Measurements from ENCODE around the gene PDZRN3.

PDZRN3 gene

DNA sequence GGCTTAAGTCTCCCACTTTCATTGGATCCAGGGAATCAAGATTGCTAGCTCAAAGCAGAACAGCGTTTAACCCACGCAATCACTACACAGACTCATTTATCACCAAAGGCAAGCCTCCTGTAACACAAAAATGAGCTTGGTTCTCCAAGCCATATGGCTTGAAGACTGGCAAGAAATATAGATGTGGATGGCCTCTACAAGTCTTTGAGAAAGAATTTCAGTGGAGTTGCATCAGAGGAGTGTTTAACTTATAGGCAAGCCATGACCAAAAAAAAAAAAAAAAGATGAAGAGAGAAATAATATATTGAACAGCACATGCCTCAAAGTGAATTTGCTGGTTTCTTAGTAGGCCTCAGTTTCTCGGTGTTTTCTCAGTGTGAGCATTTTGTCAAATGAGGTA lies 27.3 kb downstream of the PDZRN3 start:
- Histone ChIP-seq H3K4me1 (peaks cover 0 to 59% (median 16%) of the 10 kb centered on the region in 4 donors), H3K27ac (no peak overlapping the region), H3K9me3 (no peaks in the 10 kb centered on the region), H3K4me3 (no peak overlapping the region), H3K27me3 (no peaks in the 10 kb centered on the region), H3K36me3 (peaks cover 0 to 26% (median 14%) of the 10 kb centered on the region in 3 donors)
- no peak for DNase-seq
- intact Hi-C loops (cut with DNase I; ENCODE audit: low total_unique reads), result no loop called here
- TF ChIP-seq, protein P1, sequence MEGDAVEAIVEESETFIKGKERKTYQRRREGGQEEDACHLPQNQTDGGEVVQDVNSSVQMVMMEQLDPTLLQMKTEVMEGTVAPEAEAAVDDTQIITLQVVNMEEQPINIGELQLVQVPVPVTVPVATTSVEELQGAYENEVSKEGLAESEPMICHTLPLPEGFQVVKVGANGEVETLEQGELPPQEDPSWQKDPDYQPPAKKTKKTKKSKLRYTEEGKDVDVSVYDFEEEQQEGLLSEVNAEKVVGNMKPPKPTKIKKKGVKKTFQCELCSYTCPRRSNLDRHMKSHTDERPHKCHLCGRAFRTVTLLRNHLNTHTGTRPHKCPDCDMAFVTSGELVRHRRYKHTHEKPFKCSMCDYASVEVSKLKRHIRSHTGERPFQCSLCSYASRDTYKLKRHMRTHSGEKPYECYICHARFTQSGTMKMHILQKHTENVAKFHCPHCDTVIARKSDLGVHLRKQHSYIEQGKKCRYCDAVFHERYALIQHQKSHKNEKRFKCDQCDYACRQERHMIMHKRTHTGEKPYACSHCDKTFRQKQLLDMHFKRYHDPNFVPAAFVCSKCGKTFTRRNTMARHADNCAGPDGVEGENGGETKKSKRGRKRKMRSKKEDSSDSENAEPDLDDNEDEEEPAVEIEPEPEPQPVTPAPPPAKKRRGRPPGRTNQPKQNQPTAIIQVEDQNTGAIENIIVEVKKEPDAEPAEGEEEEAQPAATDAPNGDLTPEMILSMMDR (IDR thresholded peaks at IDR 0.05), result no peak

DNA sequence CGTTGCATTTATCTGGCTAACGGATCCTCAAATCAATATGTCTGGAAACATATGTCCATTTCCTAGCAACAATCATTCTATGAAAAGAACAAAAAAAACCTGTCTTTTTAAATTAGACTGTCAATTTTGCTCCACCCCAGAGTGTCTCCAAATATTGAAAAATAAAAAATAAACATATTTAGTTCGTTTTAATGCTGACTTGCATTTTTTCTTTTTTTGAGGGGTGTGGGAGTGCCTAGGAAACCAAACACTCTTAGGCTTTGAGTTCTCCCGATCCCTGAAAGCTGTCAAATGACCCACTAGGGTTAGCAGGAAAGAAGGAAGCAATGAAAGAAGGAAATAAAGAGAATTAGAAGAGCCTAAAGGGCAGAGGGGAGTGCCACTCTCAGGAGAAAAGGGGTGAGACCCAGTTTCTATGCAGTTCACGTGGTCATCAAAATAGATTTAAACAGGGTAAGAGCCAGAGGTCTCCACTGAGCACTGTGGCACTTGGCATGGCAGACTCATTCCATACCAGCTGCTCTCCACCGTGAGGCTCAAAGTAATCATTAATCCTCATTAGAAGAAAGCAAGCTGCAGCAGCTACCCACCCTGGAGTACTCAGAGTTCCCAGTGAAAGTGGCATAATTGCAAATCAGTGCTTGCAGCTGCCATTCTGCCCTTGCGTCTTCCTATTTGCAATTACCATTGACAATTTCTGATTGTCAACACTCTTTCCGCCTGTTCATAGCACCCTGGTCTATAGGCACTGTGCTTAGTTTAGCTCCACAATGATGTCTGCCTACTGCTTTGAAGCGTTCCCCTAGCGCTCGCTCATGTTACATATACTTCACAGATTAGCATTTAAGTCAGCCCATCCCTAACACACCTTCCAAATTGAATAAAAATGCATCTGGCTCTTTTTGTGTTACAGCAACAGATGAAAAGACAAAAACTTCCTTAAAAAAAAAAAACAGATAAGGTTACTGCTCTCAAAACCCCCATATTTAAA lies 32.3 kb downstream of the PDZRN3 start:
- no peak for DNase-seq
- no peaks in the 10 kb centered on the region for H3K27me3 ChIP-seq
- peaks cover 0 to 11% (median 4%) of the 10 kb centered on the region in 3 donors for H3K36me3 ChIP-seq
- H3K9me3 ChIP-seq, result no peaks in the 10 kb centered on the region
- H3K4me1 ChIP-seq, result peaks cover 0 to 41% (median 0%) of the 10 kb centered on the region in 4 donors
- no peak overlapping the region for H3K4me3 ChIP-seq
- intact Hi-C loops (cut with DNase I; ENCODE audit: low total_unique reads), result no loop called here
- H3K27ac ChIP-seq, result no peak overlapping the region
- TF ChIP-seq, protein P1 (IDR thresholded peaks at IDR 0.05), result no peak

DNA sequence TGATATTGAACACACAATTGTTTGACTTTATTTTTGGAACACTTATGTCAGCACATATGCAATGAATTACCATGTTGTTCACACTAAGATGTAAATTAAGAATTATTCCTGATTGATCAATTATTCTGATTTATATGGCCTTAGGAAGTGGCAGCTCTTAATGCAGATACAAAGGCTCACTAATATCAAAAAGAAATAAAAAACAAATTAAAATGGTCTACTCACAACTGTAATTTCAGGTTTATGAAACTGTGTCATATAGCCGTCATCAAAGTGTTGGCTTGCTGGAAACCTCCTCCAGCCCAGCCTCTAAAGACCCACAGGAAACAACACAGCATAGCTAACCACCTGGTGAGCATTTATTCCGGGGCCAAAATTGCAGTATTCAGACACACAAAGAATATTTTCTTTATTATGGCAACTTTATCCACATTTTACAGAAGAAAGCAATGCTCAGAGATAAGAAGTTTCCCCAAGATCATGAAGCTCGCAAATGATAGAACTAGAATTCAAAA lies 33.4 kb downstream of the PDZRN3 start:
- peaks cover 0 to 11% (median 4%) of the 10 kb centered on the region in 3 donors for H3K36me3 ChIP-seq
- TF ChIP-seq, protein P1 (IDR thresholded peaks at IDR 0.05), result no peak
- H3K4me1 ChIP-seq, result peaks cover 0 to 41% (median 2%) of the 10 kb centered on the region in 4 donors
- no peak for DNase-seq
- no peaks in the 10 kb centered on the region for H3K27me3 ChIP-seq
- peak overlapping the region in 1 of 2 donors; percentile 6 for H3K27ac ChIP-seq
- intact Hi-C loops (cut with DNase I; ENCODE audit: low total_unique reads), result no loop called here
- no peak overlapping the region for H3K4me3 ChIP-seq
- no peaks in the 10 kb centered on the region for H3K9me3 ChIP-seq

DNA sequence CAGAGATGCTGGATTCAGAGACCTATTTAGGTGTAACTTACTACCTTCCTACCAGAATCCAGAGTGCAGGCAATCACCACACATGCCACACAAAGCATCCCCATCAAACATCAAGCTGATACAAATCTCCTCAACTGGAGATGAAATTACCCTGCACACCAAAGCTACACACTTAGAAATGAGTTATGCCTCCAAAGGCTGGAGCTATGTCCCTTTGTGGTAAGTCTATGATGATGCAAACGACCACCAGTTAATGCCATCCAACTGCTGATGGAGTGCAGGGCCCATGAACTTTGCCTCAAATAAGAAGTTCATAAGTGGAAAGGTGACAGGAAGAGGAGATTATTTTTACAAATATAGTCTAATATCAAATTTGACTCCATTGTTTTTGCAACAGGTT lies 38.1 kb downstream of the PDZRN3 start:
- intact Hi-C loops (cut with DNase I; ENCODE audit: low total_unique reads), result no loop called here
- Histone ChIP-seq H3K27ac (no peak overlapping the region), H3K4me1 (peaks cover 0 to 65% (median 11%) of the 10 kb centered on the region in 4 donors), H3K27me3 (no peaks in the 10 kb centered on the region), H3K4me3 (no peak overlapping the region), H3K9me3 (no peaks in the 10 kb centered on the region), H3K36me3 (peaks cover 0 to 4% (median 0%) of the 10 kb centered on the region in 3 donors)
- TF ChIP-seq, protein P1 (IDR thresholded peaks at IDR 0.05), result no peak
- DNase-seq, result no peak

DNA sequence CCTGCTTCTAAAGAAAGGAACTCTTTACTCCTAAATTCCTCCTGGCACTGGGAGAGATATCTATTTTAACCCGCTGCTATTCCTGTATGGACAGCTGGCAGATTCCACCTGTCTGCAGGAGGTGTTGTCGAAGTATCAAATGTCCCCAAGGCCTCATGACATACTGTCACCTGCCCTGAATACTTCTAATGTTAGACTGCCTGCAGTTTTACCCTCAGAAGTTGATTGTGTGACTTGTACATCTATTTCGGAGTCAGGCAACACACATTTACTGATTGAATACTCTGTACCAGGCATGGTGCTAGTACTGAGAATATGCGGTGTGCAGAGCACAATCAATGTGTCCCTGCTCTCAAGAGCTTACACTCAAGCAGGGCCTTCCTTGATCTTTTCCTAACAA lies 38.6 kb downstream of the PDZRN3 start:
- Histone ChIP-seq H3K4me1 (peaks cover 0 to 65% (median 13%) of the 10 kb centered on the region in 4 donors), H3K36me3 (peaks cover 0 to 4% (median 0%) of the 10 kb centered on the region in 3 donors), H3K4me3 (no peak overlapping the region), H3K27ac (no peak overlapping the region), H3K9me3 (no peaks in the 10 kb centered on the region), H3K27me3 (no peaks in the 10 kb centered on the region)
- no peak for DNase-seq
- TF ChIP-seq, protein P1 (IDR thresholded peaks at IDR 0.05), result no peak
- intact Hi-C loops (cut with DNase I; ENCODE audit: low total_unique reads), result no loop called here

Measured in tibial artery (tissue), 4 donors.